Stimulated activated memory B cell treated with anti-CD40 and anti-IgM and Interleukin-4, amounts not matched to agents 10 μg/mL and 1 μg/mL and 100 μg/mL, for 72 hours (primary cell): ENCODE results near the gene MRPL53.
"Not testable (repeated sequence)": the region's sequence is repeated elsewhere in the genome, so short reads cannot be mapped to it uniquely, and the experiment has no call there.

ENCODE experiments used
- ATAC-seq: fragments of 150-1000 bp; cut with Tn5 transposase; 2 replicates; pipeline ENCODE4 v1.10.0; 2021
- H3K27ac Mint-ChIP-seq: one replicate; pipeline ENCODE4 v1.8.0; 2022; ENCODE audit warnings: mild to moderate bottlenecking, mixed read lengths
- H3K27me3 Mint-ChIP-seq: one replicate; pipeline ENCODE4 v1.8.0; 2022; ENCODE audit warnings: mixed read lengths
- H3K36me3 Mint-ChIP-seq: one replicate; pipeline ENCODE4 v1.8.0; 2022; ENCODE audit warnings: mixed read lengths
- H3K4me1 Mint-ChIP-seq: one replicate; pipeline ENCODE4 v1.8.0; 2022; ENCODE audit warnings: mixed read lengths
- H3K4me3 Mint-ChIP-seq: one replicate; pipeline ENCODE4 v1.8.0; 2022; ENCODE audit warnings: mild to moderate bottlenecking, moderate library complexity, mixed read lengths
- H3K9me3 Mint-ChIP-seq: one replicate; pipeline ENCODE4 v1.8.0; 2022; ENCODE audit warnings: mixed read lengths

The MRPL53 gene

GRCh38 chr2:74454654-74455511, 17.6 kb downstream of the MRPL53 start, which contains the start of gene INO80B:
Gene INO80B, plus strand, starts transcription at chr2:74455087. Its CDS starts 30 bp downstream, at chr2:74455117.
- H3K9me3 Mint-ChIP-seq = no peaks in the 10 kb centered on the region
- ATAC-seq = peak; percentile 64
- peak within 1 kb of the TSS; percentile 96 for H3K27ac Mint-ChIP-seq
- H3K36me3 Mint-ChIP-seq = peaks cover 17% of the 10 kb centered on the region
- H3K4me3 Mint-ChIP-seq = peak within 1 kb of the TSS; percentile 91
- H3K27me3 Mint-ChIP-seq = no peaks in the 10 kb centered on the region
- peaks cover 53% of the 10 kb centered on the region for H3K4me1 Mint-ChIP-seq

GRCh38 chr2:74450570-74451190, 21.8 kb downstream of the MRPL53 start:
- H3K4me1 Mint-ChIP-seq = peaks cover 21% of the 10 kb centered on the region
- no peak overlapping the region for H3K4me3 Mint-ChIP-seq
- no peak overlapping the region for H3K27ac Mint-ChIP-seq
- no peak for ATAC-seq
- peaks cover under 1% of the 10 kb centered on the region for H3K27me3 Mint-ChIP-seq
- H3K9me3 Mint-ChIP-seq = no peaks in the 10 kb centered on the region
- peaks cover 7% of the 10 kb centered on the region for H3K36me3 Mint-ChIP-seq

- H3K36me3 Mint-ChIP-seq = no peaks in the 10 kb centered on the region
- H3K9me3 Mint-ChIP-seq = no peaks in the 10 kb centered on the region
- no peak for ATAC-seq
- no peak overlapping the region for H3K4me3 Mint-ChIP-seq
- peaks cover 6% of the 10 kb centered on the region for H3K4me1 Mint-ChIP-seq
- H3K27ac Mint-ChIP-seq = no peak overlapping the region
- peaks cover 6% of the 10 kb centered on the region for H3K27me3 Mint-ChIP-seq
These were observed 23.7 kb downstream of the MRPL53 start for GRCh38 chr2:74448771-74449170.

- no peak overlapping the region for H3K27ac Mint-ChIP-seq
- peaks cover under 1% of the 10 kb centered on the region for H3K4me1 Mint-ChIP-seq
- no peak for ATAC-seq
- H3K36me3 Mint-ChIP-seq = no peaks in the 10 kb centered on the region
- H3K27me3 Mint-ChIP-seq = peaks cover 10% of the 10 kb centered on the region
- no peaks in the 10 kb centered on the region for H3K9me3 Mint-ChIP-seq
- H3K4me3 Mint-ChIP-seq = no peak overlapping the region
These were observed 25.1 kb downstream of the MRPL53 start for GRCh38 chr2:74447230-74447999.

- Mint-ChIP-seq H3K27me3 (peaks cover 24% of the 10 kb centered on the region), H3K27ac (no peak overlapping the region), H3K4me1 (peaks cover 21% of the 10 kb centered on the region), H3K9me3 (no peaks in the 10 kb centered on the region), H3K36me3 (no peaks in the 10 kb centered on the region), H3K4me3 (no peak overlapping the region)
- ATAC-seq = no peak
These were observed 27.8 kb downstream of the MRPL53 start for GRCh38 chr2:74444498-74445318.

- not testable (repeated sequence) for ATAC-seq, H3K36me3 Mint-ChIP-seq, H3K9me3 Mint-ChIP-seq
- H3K4me3 Mint-ChIP-seq = peak overlapping the region; percentile 84
- H3K27me3 Mint-ChIP-seq = peaks cover 24% of the 10 kb centered on the region
- H3K27ac Mint-ChIP-seq = peak overlapping the region; percentile 67
- peaks cover 41% of the 10 kb centered on the region for H3K4me1 Mint-ChIP-seq
These were observed 29.8 kb downstream of the MRPL53 start for GRCh38 chr2:74442483-74443297.

- H3K9me3 Mint-ChIP-seq = no peaks in the 10 kb centered on the region
- H3K27me3 Mint-ChIP-seq = peaks cover 24% of the 10 kb centered on the region
- peak within 1 kb of the TSS; percentile 84 for H3K4me3 Mint-ChIP-seq
- ATAC-seq = peak; percentile 40
- H3K27ac Mint-ChIP-seq = peak within 1 kb of the TSS; percentile 78
- H3K4me1 Mint-ChIP-seq = peaks cover 49% of the 10 kb centered on the region
- no peaks in the 10 kb centered on the region for H3K36me3 Mint-ChIP-seq
These were observed 30.6 kb downstream of the MRPL53 start, which contains the start of gene RTKN for GRCh38 chr2:74441690-74442482. Gene RTKN, minus strand, starts transcription at chr2:74441937. Its CDS starts 121 bp downstream, at chr2:74441816.

GRCh38 chr2:74441170-74441689, 31.2 kb downstream of the MRPL53 start:
- ATAC-seq = no peak
- Mint-ChIP-seq H3K27me3 (peaks cover 24% of the 10 kb centered on the region), H3K27ac (no peak overlapping the region), H3K4me3 (peak overlapping the region; percentile 84), H3K36me3 (no peaks in the 10 kb centered on the region), H3K4me1 (peaks cover 55% of the 10 kb centered on the region), H3K9me3 (no peaks in the 10 kb centered on the region)

GRCh38 chr2:74440378-74441169, 31.9 kb downstream of the MRPL53 start:
- Mint-ChIP-seq H3K4me1 (peaks cover 55% of the 10 kb centered on the region), H3K36me3 (no peaks in the 10 kb centered on the region), H3K27ac (peak overlapping the region; percentile 78), H3K4me3 (peak overlapping the region; percentile 84), H3K9me3 (no peaks in the 10 kb centered on the region), H3K27me3 (peaks cover 23% of the 10 kb centered on the region)
- ATAC-seq = peak; percentile 92

- Mint-ChIP-seq H3K4me1 (peaks cover 55% of the 10 kb centered on the region), H3K4me3 (peak overlapping the region; percentile 84), H3K36me3 (no peaks in the 10 kb centered on the region), H3K9me3 (no peaks in the 10 kb centered on the region), H3K27ac (peak overlapping the region; percentile 78), H3K27me3 (peaks cover 18% of the 10 kb centered on the region)
- no peak for ATAC-seq
These were observed 32.6 kb downstream of the MRPL53 start for GRCh38 chr2:74439803-74440377.

- ATAC-seq = no peak
- Mint-ChIP-seq H3K27me3 (peaks cover 18% of the 10 kb centered on the region), H3K4me1 (peaks cover 55% of the 10 kb centered on the region), H3K4me3 (peak overlapping the region; percentile 84), H3K27ac (no peak overlapping the region), H3K36me3 (no peaks in the 10 kb centered on the region), H3K9me3 (no peaks in the 10 kb centered on the region)
These were observed 33.1 kb downstream of the MRPL53 start for GRCh38 chr2:74439373-74439772.

GRCh38 chr2:74438248-74438647, 34.2 kb downstream of the MRPL53 start:
- Mint-ChIP-seq H3K4me3 (no peak overlapping the region), H3K9me3 (no peaks in the 10 kb centered on the region)

More at GRCh38 chr2:74438248-74438647, 34.2 kb downstream of the MRPL53 start:
- Mint-ChIP-seq H3K4me1 (peaks cover 55% of the 10 kb centered on the region), H3K27me3 (peaks cover 18% of the 10 kb centered on the region), H3K27ac (peak overlapping the region; percentile 2), H3K36me3 (no peaks in the 10 kb centered on the region)
- ATAC-seq = no peak
